ENCODE measurements around the gene RASGRP1. TPM values are rescaled to one million over a fixed set of nuclear protein-coding genes. Genes with fewer than 3 reads are reported as not detected.

The RASGRP1 gene
- total RNA-seq, 1 experiment from 2014 or later, result 0.85 TPM

- DNase-seq, result no peak
- Histone ChIP-seq H3K9me3 (ENCODE audit: control insufficient read depth, low read depth, low read length) (no peaks in the 10 kb centered on the region), H3K9ac (ENCODE audit: extremely low read depth, insufficient read length, low read length) (no peak overlapping the region), H3K4ac (ENCODE audit: low read depth, low read length) (no peak overlapping the region), H3K79me2 (ENCODE audit: insufficient read depth, low read length) (no peaks in the 10 kb centered on the region), H4K20me1 (ENCODE audit: control insufficient read depth, insufficient read depth, insufficient read length) (no peaks in the 10 kb centered on the region), H3K23ac (ENCODE audit: insufficient read length, low read depth, low read length) (no peak overlapping the region), H3K14ac (ENCODE audit: insufficient read depth, low read length) (no peak overlapping the region), H3K79me1 (ENCODE audit: insufficient read depth, low read depth, low read length, poor library complexity, severe bottlenecking) (no peaks in the 10 kb centered on the region), H3K27ac (ENCODE audit: insufficient read length, low read depth, low read length) (no peak overlapping the region), H3K18ac (ENCODE audit: insufficient read length, low read depth, low read length) (no peak overlapping the region), H2BK120ac (ENCODE audit: low read depth, low read length, poor library complexity, severe bottlenecking) (no peak overlapping the region), H2AK5ac (ENCODE audit: insufficient read length, low read length) (no peak overlapping the region), H4K8ac (replicated peaks; ENCODE audit: insufficient read length, low read depth, low read length) (no peak overlapping the region), H3K27me3 (ENCODE audit: insufficient read depth, low read length) (no peaks in the 10 kb centered on the region), H2AFZ (ENCODE audit: low read length) (no peak overlapping the region), H2BK20ac (ENCODE audit: low read depth, low read length, poor library complexity, severe bottlenecking) (no peak overlapping the region), H2BK5ac (ENCODE audit: insufficient read length, low read length) (no peak overlapping the region), H3T11ph (ENCODE audit: low read length) (no peak overlapping the region), H3K23me2 (ENCODE audit: insufficient read length, low read depth, low read length, poor library complexity, severe bottlenecking) (no peaks in the 10 kb centered on the region), H3K56ac (ENCODE audit: insufficient read length, low read depth, low read length) (no peak overlapping the region), H4K91ac (ENCODE audit: insufficient read length, low read depth, low read length) (no peak overlapping the region), H3K4me2 (ENCODE audit: insufficient read depth, insufficient read length, low read length) (no peak overlapping the region), H2BK15ac (ENCODE audit: low read depth, low read length) (no peak overlapping the region), H3K4me1 (ENCODE audit: insufficient read depth, low read length) (no peaks in the 10 kb centered on the region), H2BK12ac (ENCODE audit: insufficient read length, low read depth, low read length) (no peak overlapping the region), H4K5ac (ENCODE audit: insufficient read length, low read depth, low read length) (no peak overlapping the region)
- Mint-ChIP-seq H3K36me3 (ENCODE audit: insufficient read depth in 1 of 3, low read depth in 3 of 3) (no peaks in the 10 kb centered on the region), H3K27ac (no peak overlapping the region), H3K4me3 (no peak overlapping the region), H3K9me3 (no peaks in the 10 kb centered on the region), H3K27me3 (ENCODE audit: low read depth) (no peaks in the 10 kb centered on the region), H3K4me1 (no peaks in the 10 kb centered on the region)
- no peak for TF ChIP-seq CTCF (conservative IDR thresholded peaks at IDR 0.05)
- no CpG with 5 or more reads among the region's 1 CpG for WGBS (ENCODE audit: extremely low coverage, insufficient read length, low lambda C conversion rate)
Observed at GRCh38 chr15:38540510-38540909, 24.1 kb downstream of the RASGRP1 start.
